Hepatic stellate cell (primary cell): ENCODE measurements around the gene IL4.
"Not testable (repeated sequence)": the region's sequence is repeated elsewhere in the genome, so short reads cannot be mapped to it uniquely, and the experiment has no call there.

ENCODE experiments used
- DNase-seq: peaks from one replicate; pipeline ENCODE4 v3.0.0; 2011; ENCODE audit warnings: low spot score

The IL4 gene

DNA sequence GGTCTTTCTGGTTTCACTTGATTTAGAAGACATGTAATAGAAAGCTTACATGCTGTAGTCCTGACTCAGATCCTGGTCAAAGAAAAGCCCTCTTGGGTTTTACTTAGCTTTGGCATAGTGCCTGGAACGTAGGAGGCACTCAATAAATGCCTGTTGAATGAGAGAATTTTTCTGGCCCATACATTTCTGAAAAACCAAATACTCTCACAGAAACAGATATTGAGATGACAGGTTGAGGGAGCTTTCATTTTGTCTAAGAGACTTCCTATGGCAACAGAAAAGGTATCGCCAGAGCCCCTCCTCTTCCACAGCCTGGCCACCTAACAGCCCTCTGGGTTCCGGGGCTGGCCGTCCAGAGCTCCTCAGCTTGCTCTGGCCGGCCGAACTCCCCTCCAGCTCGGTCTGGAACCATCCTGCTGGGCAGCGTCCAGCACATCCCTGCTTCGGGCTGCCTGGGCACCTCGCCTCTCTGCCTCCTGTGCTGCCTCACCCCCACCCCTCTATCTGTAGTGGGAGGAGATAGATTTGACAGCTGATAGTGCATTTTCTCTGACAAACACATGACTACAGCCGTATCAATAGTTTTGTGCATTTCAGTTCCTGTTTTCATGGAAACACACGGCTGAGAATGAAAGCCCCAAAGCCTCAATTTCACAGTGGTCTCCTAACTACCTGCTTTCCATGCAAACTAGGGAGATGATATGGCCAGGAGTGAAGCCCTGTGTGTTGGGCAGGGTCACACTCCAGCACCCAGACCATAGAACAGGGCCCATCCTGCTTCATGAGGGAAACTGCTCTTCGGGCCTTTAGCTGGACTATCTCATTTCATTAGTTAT is 1.1 kb downstream of the IL4 start:
- DNase-seq: peak; percentile 96

DNA sequence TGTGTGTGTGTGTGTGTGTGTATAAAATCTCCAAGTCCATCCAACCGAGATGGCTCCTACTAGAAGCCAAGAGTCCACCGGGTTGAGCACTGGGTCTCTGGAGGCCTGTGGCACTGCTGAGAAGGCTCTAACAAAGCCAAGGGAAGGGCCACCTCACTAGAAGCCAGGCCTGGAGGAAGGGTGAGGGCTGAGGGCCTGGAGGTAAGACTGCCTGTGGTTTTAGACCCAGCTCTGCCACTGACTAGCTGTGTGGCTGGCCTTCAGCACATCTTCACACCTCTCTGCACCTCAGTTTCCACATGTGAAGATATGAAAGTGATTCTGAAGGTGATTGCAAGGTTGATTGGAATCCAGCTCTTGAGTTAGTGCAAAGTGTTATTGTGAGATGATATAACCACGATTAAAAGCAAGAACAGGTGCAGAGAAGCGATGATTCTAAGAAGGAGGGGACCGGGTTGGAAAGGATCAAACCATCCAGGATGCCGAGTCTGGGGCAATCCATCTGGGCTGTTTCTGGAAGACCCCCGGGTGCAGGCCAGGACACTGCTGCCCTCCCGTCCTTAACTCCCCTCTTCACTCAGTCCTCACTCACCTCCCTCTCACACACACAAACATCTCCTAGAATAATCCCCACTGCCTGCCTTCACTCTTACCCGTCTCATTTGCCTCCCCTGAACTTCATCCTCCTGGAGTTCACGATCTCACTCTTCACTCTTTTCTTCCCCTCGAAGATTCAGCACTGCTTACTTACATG is 2.3 kb downstream of the IL4 start:
- no peak for DNase-seq

DNA sequence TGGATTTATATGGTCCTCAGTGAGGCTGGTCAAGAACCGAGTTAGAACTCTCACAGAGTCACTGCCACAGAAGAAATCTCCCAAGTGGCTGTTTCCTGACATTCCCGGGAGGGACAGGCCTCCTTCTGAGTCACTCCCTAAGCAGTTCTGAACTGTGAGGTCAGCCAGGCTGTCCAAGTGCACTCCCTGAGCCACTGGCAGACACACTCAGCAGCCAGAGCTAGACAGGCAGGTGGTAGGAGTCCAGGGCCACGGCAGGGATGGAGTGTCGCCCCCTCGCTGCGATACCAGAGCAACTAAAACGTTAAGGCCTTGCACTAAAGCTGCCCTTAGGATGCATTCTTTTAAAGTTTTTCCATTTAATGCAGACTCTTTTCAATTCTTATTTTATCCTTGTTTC is 3.4 kb downstream of the IL4 start:
- DNase-seq: peak; percentile 98

DNA sequence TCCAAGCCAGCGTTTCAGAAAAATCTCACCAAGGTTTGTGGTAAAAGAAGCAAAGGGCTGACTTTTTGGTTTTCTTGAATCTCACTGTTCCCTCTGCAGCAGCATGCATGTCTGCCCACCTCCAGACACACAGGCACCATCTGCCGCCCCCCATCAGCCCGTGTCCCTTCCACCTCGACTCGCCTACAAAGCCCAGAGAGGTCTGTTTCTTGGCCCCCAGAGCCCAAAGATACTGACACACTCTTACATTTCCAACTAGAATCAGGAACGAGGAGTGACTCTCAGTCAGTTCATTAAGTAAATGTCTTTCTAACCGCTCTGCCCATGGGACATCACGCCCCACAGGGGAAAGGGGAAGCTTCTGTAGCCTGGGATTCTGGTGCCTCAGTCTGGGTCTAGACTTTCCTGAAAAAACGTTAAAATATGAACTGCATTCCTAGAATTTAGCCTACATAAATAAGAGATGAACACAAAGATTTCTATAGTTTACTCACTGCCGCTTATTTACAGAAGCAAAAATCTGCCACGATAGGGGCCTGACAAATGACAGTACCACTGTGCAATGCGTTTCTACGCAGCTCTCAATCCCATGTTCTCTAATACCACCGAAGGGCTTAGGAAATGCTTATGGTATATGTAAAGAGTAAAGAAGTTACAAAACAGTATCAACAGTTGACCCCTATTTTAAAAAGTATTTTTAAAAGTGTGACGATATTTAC is 4.1 kb downstream of the IL4 start:
- no peak for DNase-seq

DNA sequence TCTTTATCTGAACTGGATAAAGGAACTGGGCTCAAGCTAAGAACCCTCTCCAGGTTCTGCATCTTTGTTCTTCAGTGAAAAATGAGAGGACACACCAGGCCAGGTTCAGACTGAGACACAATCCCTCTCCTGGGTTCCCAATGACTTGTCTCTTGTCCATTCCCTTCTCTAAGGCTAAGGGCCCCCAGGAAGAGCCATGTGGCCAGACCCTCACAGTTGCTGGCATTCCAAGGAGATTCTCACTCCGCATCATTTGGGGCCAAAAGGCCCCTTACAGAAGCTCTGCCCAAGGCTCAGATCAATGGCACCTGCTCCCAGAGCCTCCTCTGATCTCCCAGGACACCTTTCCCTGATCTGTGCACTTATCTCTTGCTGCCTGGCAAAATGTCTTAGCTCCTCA is 4.9 kb downstream of the IL4 start:
- no peak for DNase-seq

DNA sequence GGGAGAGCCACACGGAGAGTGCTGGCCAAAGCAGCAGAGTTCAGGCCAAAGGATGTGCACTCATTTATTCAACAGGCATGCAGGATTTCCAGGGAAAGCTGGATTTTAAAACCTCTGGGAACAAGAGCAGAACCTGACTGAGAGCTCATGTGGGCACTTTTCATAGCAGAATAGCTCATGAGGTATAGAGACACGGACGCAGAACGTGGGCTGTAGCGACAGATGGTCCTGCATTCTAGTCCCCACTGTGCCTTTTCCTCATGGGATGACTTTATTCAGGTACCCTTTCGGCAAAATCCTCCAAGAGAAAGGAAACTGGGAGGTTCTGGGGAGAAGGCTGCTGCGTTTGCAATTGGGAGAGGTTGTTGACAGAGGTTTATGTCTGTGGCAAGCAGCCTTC is 5.4 kb downstream of the IL4 start:
- no peak for DNase-seq

DNA sequence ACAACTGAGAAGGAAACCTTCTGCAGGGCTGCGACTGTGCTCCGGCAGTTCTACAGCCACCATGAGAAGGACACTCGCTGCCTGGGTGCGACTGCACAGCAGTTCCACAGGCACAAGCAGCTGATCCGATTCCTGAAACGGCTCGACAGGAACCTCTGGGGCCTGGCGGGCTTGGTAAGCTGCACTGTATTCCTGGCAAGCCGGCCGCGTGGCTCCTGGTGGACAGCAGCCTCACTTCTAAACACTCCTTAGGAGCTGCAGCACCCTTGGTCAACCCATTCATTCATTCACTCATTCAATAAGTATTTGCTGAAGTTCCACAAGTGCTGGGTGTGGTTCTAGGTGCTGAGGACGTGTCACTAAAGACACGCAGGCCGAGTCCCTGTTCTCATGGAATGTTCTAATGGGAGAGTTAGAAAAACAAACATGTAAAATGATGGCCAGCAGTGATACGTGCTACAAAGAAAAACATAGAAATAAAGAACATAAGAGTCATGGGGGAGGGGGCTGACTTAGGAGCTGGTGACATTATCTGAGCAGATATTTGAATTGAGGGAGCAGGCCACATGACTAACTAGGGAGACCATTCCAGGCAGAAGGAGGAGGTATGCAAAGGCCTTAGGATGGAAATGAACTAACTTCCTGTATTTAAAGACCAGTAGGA is 6.1 kb downstream of the IL4 start:
- no peak for DNase-seq

DNA sequence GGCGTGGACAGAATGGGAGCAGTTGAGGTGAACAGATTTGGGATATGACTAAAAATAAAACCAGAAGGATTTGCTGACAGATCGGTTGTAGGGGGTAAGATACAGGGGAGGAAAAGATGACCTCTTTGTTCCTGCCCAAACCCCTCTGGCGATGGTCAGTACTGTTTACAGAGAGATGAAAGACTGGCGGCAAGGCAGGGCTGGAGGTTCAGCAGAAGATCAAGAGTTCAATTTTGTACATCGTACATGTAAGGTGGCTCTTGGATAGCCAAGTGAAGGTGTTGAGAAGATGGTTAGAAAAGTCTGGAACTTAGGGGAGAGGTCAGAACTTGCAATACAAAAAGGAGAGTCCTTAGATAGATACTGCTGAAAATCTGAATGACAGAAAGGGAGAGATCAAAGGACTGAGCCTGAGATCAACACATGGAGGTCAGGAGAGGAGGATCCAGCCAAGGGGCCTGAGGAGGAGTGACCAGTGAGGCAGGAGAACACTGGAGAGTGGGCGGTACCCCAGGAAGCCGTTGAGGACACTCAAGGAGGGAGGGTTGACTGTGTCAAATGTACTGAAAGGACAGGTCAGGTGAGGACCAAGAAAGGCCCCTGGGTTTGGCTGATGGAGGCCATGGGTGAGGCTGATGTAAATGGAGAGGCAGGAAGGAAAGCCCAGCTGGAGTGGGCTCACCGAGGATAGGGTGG is 7.1 kb downstream of the IL4 start:
- DNase-seq: no peak

DNA sequence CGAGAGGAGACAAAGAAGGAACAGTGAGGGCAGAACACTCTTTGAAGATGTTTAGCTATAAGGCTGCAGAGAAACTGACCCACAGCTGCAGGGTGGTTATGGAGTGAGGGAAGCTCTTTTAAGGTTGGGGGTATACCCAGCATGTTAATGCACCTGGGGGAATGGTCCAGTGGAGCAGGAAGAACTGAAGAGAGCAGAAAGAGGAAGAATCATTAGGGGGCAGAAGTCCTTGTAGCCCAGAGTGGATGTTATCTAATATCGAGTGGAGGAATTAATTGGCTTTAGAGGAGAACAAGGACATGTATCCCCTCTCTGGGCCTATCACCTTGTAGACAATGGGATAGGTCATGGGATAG is 7.7 kb downstream of the IL4 start:
- DNase-seq: no peak

DNA sequence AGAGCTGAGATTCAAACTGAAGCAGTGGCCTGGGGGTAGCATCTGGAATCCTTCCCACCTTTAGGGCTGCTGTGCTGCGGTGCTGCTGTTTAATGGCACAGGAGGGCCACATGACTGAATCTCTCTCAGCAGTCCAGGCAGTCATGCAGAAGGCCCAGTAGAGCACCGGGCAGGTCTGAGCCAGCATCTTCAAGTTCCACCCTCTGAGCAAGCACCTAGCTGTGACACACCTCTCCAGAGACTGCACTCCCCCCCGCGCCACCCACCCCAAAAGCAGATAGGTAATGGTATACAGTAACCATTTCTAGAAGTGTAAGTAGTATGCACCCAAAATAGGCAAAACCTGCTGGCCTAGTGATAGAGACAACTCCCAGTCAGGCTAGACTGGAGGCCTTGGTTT is 8.2 kb downstream of the IL4 start:
- no peak for DNase-seq

DNA sequence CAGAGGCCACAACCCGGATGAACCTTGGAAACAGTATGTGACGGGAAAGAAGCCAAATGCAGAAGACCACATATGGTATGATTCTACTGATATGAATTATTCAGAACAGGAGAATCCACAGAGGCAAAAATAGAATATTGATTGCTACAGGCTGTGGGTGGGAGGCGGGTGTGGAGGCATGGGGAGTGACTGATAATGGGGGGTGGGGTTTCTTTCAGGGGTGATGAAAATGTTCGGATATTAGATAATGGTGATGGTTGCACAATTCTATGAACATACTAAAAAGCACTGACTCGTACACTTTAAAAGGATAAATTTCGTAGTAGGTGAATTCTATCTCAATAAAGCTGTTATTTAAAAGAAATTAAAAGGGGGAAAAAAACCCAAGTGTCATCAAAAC is 10.7 kb downstream of the IL4 start:
- no peak for DNase-seq

DNA sequence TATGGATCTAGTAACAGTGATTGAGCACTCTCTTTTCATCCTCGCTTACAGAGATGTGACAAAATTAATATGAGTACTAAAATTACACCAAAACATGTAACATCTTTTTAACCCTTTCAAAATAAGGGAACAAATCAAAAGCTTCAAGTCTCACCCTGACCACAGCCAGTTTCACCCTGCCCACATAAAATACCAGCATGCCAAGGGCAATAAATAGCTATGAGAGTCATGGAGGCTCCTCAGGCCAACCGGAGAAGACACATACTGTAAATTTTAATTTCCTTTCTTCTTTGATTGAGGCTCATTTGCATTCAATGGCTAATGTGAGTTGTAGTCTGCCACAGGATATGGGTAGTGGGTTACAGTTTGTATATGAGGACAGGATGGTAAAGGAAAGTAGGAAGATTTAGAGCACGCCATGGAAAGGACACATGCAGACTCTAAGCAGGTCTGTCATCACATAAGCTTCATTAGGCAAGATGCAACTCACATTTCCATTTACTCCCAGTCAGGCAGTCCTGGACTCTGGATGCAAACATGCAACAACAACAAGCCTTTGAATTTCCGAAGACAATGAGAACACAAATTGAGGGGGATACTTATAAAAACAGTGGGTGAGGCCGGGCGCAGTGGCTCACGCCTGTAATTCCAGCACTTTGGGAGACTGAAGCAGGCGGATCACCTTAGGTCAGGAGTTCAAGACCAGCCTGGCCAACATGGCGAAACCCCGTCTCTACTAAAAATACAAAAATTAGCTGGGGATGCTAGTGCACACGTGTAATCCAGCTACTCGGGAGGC is 11.3 kb downstream of the IL4 start:
- no peak for DNase-seq

DNA sequence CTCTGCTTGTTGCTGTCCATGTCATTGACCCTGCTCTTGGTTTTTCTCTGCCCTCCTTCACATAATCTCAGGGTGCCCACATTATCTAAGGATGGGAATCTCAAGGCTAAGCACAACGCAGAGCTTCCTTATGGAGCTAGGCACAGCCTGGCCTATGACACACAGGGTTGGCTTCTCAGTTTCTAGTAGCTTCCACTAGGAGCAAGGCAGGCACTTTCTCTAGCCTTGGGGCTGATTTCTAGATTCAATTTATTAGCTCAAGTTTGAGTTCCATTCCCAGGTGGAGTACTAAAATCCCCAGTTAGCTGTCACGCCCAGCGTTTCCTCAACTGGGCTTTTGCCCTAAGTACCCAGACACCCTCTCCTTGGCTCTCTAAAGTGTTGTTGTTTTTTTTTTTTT is 12.4 kb downstream of the IL4 start:
- no peak for DNase-seq

DNA sequence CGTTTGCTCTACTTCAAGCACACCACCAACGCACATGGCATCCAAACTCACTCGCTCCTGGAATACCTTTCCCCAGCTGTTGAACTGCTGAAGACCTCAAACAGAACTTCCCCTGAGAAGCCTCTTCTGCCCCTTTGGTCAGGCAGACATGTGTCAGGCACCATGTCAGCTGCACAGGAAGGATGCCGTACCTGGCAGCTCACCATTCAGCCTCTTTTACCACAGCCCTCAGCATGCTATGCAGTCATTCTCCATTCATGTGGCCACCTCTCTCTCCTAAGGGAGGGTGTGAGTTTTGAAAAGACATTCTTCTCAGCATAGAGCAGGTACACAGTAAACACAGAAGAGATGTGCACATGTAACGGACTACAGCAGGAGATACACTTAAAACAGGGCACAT is 14.2 kb downstream of the IL4 start:
- DNase-seq: no peak

DNA sequence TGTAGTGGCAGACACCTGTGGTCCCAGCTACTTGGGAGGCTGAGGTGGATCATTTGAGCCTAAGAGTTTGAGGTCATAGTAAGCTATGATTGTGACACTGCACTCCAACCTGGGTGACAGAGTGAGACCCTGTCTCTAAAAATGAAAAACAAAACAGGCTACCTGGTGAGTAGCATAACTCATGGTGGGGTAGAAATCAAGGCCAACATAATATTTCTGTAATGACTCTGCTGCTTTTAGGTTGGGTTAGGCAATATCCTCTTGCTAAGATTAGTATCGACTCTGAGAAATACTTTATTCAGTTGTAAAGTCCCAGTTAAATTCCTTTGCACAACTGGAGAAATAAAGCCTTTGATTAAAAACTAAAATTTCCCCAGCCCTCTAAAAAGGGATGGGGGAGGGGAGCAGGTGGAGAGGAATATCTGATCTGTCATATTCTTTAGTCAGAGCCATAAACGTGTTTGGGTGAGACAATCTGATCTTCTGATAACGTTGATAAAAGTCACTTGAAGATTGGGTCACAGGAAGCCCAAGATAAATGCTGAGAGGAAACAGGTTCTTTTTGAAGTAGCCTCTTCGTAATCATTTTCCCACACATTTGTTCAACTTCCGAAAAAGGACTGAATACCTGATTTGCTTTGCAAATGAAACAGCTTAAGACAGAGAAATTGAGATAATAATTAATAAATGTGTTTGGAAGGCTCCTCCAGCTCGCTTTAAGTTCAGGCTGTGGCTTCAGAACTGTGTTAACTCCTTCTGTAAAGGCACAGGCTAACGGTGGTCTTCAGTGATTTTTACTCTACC is 14.9 kb downstream of the IL4 start:
- DNase-seq: no peak

DNA sequence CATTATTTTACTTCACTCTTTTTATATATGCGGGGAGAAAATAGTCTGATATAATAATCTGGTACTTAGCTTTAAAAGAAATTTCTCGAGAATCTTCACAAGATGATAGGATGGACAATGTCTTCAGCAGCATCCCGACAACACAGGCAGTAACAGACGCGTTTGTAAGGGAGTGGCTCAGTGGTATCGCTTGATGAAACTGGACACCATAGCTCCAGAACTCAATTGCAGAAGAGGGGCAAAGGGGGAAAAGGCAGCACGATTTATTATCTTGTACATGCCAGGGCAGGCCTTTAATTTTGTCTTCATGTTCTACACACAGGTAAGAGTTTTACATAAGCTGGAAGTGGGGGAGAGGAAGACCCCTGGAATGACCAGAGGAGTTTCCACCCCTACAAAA is 15.7 kb downstream of the IL4 start:
- DNase-seq: no peak

DNA sequence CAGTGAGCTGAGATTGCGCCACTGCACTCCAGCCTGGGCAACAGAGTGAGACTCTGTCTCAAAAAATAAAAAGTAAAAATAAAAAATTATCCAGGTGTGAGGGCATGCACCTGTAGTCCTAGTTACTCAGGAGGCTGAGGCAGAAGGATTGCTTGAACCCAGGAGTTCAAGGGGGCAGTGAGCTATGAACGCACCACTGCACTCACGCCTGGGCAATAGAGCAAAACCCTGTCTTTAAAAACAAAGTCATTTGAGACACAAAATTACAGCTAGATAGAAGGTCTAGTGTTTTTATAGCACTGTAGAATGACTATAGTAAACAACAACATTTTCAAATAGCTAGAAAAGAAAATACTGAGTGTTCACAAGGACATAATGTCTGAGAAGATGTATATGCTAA is 16.4 kb downstream of the IL4 start:
- DNase-seq: no peak

DNA sequence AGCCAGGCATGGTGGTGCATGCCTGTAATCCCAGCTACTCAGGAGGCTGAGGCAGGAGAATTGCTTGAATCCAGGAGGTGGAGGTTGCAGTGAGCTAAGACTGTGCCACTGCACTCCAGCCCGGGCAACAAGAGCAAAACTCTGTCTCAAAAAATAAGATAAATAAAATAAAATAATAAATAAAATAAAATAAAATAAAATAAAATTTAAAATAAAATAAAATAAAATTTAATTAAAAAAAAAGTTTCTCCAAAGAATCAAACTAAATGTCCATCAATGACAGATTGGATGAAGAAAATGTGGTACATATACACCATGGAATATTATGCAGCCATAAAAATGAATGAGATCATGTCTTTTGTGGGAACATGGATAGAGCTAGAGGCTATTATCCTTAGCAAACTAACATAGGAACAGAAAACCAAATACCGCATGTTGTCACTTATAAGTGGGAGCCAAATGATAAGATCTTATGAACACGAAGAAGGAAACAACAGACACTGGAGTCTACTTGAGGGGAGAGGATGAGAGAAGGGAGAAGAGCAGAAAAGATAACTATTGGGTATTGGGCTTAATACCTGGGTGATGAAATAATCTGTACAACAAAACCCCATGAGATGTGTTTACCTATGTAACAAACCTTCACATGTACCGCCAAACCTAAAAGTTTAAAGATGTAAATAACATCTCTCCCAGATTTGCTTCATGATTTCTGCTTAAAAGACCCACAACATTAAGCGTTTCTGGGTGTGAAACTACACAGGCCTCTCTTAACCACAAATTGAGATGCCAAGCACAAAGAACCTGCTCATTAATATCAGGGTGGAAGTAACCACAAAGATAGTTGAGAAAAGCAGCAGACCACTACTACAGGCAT is 18.2 kb downstream of the IL4 start:
- not testable (repeated sequence) for DNase-seq

DNA sequence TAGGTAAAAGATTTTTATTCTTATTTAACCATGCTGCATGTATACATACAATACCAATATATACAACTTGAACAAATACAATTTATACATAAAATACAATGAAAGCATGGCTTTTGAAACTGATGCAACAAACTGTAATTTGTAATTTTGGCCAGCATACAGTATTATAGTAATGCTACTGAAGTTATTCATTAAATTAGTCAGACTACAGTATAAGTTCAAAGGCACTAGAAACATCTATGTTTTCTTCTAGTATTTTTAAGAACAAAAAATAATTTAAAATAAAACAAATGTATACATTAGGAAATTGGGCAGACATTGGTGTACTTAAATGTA is 18.8 kb downstream of the IL4 start:
- no peak for DNase-seq
